MCF 10A (cell line): ENCODE measurements around the gene AHNAK. TPM values are rescaled to one million over a fixed set of nuclear protein-coding genes. Genes with fewer than 3 reads are reported as not detected.

ENCODE experiments used
- BruUV-seq: library from RNA; stranded (reverse); fragments of 400-500 nt; replicated peaks from 2 replicates; lab custom pipeline; 2021; lab: Mats Ljungman, UMichigan
- CTCF ChIA-PET: fragments of 300-600 bp; sonication (Branson Sonifier 250); formaldehyde crosslinking; extraction: SDS; loops from one replicate; lab custom pipeline; 2021; ENCODE audit warnings: antibody characterized with exemption, inconsistent platforms; lab: Yijun Ruan, JAX
- POLR2A ChIA-PET: fragments of 300-600, 350-650 bp; sonication (Branson Sonifier 250); formaldehyde crosslinking; extraction: SDS; loops from one replicate; lab custom pipeline; 2020; ENCODE audit warnings: antibody characterized with exemption, inconsistent platforms; lab: Yijun Ruan, JAX
- DNase-seq: peaks from one replicate; pipeline ENCODE4 v3.0.0-alpha.2; 2018; ENCODE audit not compliant: unreplicated experiment
- H3K27ac Mint-ChIP-seq: one replicate; pipeline ENCODE4 v1.8.0; 2022; ENCODE audit warnings: mild to moderate bottlenecking, low read depth, mixed read lengths; ENCODE audit not compliant: unreplicated experiment
- H3K27me3 Mint-ChIP-seq: one replicate; pipeline ENCODE4 v1.8.0; 2022; ENCODE audit warnings: mixed read lengths; ENCODE audit not compliant: insufficient read depth, unreplicated experiment
- H3K36me3 Mint-ChIP-seq: one replicate; pipeline ENCODE4 v1.8.0; 2022; ENCODE audit warnings: mild to moderate bottlenecking, moderate library complexity, mixed read lengths; ENCODE audit not compliant: insufficient read depth, unreplicated experiment
- H3K4me1 Mint-ChIP-seq: one replicate; pipeline ENCODE4 v1.8.0; 2022; ENCODE audit warnings: mixed read lengths; ENCODE audit not compliant: insufficient read depth, unreplicated experiment
- H3K4me3 Mint-ChIP-seq: one replicate; pipeline ENCODE4 v1.8.0; 2022; ENCODE audit warnings: mild to moderate bottlenecking, moderate library complexity, mixed read lengths; ENCODE audit not compliant: unreplicated experiment
- H3K9me3 Mint-ChIP-seq: one replicate; pipeline ENCODE4 v1.8.0; 2022; ENCODE audit warnings: mixed read lengths; ENCODE audit not compliant: unreplicated experiment
- intact Hi-C: fragments of 100-400 bp; cut with micrococcal nuclease; formaldehyde crosslinking; loops from 2 replicates; pipeline ENCODE4 v1.14.1; 2022
- total RNA-seq: library from RNA; stranded (reverse); gene quantifications from 2 replicates; pipeline ENCODE4 v1.2.3, GENCODE V29; 2022
- TF ChIP-seq, protein P1 (sequence below): fragments of 200-600 bp; IDR thresholded peaks from one replicate; pipeline ENCODE4 v1.8.0; 2022; ENCODE audit warnings: antibody characterized with exemption, mild to moderate bottlenecking; ENCODE audit not compliant: unreplicated experiment

The AHNAK gene
- total RNA-seq, 1 experiment from 2014 or later = 429 TPM

- H3K4me1 Mint-ChIP-seq = peaks cover 43% of the 10 kb centered on the region
- H3K36me3 Mint-ChIP-seq = peaks cover 50% of the 10 kb centered on the region
- intact Hi-C loops = loop anchor here (1.0 kb wide), 1 partner anchor 42 kb away; no protein-coding TSS in a partner anchor
- DNase-seq = peak; percentile 93
- peak overlapping the region; percentile 42 for H3K27ac Mint-ChIP-seq
- TF ChIP-seq, protein P1, sequence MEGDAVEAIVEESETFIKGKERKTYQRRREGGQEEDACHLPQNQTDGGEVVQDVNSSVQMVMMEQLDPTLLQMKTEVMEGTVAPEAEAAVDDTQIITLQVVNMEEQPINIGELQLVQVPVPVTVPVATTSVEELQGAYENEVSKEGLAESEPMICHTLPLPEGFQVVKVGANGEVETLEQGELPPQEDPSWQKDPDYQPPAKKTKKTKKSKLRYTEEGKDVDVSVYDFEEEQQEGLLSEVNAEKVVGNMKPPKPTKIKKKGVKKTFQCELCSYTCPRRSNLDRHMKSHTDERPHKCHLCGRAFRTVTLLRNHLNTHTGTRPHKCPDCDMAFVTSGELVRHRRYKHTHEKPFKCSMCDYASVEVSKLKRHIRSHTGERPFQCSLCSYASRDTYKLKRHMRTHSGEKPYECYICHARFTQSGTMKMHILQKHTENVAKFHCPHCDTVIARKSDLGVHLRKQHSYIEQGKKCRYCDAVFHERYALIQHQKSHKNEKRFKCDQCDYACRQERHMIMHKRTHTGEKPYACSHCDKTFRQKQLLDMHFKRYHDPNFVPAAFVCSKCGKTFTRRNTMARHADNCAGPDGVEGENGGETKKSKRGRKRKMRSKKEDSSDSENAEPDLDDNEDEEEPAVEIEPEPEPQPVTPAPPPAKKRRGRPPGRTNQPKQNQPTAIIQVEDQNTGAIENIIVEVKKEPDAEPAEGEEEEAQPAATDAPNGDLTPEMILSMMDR = no peak
- H3K9me3 Mint-ChIP-seq = no peaks in the 10 kb centered on the region
- no TSS peak for BruUV-seq
- ChIA-PET POLR2A (interaction anchor here (0.6 to 11.4 kb wide), 22 partner anchors 9 to 719 kb away, joined by 3 to 599 read pairs (median 4); partner anchors contain the start of genes B3GAT3, CHRM1, EEF1G and TUT1), CTCF (interaction anchor here (0.6 to 13.1 kb wide), 14 partner anchors 11 to 940 kb away, joined by 3 to 225 read pairs (median 4); no protein-coding TSS in a partner anchor)
- no peaks in the 10 kb centered on the region for H3K27me3 Mint-ChIP-seq
- peak overlapping the region; percentile 99 for H3K4me3 Mint-ChIP-seq
Observed at GRCh38 chr11:62539238-62539925, 7.2 kb downstream of the AHNAK start.

DNA sequence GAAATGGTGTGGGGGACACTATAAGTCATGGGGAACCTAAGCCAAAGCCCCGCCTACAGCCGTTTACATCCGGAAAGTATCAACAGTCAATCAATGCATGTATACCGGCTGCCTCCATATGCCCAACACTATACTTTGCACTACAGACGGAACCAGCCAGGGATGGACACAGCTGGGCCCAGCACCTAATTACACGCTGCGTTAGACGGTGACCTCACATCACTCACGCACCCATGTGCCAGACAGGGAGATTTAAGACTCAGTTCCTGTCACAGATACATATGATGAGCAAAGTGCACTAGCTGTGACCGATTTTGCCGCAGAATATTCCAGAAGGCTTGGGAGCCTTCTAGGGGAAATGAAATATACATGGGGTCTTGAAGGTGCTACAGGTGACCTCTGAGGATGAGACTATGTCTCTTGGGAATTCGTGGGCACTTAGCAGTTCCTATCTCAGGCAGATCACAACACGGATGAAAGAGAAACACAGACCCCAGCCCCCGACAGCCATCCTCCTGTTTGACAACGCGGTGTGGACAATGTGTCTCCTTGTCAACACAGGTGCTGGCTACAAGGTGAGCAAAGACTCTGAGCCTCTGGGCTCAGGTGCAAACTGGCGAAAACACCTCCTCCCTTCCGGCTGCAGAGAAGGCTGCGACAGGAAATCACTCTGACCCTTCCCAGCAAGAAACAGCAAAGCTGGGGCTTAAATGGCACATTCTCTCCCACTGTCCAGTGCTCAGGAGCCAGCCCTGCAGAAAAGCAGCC is 8.0 kb downstream of the AHNAK start:
- Mint-ChIP-seq H3K4me3 (peak overlapping the region; percentile 99), H3K4me1 (peaks cover 43% of the 10 kb centered on the region), H3K36me3 (peaks cover 57% of the 10 kb centered on the region), H3K9me3 (no peaks in the 10 kb centered on the region), H3K27me3 (no peaks in the 10 kb centered on the region), H3K27ac (peak overlapping the region; percentile 42)
- no peak for DNase-seq
- BruUV-seq = no TSS peak
- ChIA-PET CTCF (interaction anchor here (0.6 to 13.1 kb wide), 10 partner anchors 15 to 197 kb away, joined by 3 to 225 read pairs (median 6); no protein-coding TSS in a partner anchor), POLR2A (interaction anchor here (0.7 to 11.4 kb wide), 16 partner anchors 9 to 383 kb away, joined by 3 to 599 read pairs (median 4); partner anchors contain the start of genes B3GAT3, CHRM1, EEF1G and TUT1)
- TF ChIP-seq, protein P1 = no peak
- intact Hi-C loops = loop anchor here (1.0 kb wide), 1 partner anchor 41 kb away; no protein-coding TSS in a partner anchor

DNA sequence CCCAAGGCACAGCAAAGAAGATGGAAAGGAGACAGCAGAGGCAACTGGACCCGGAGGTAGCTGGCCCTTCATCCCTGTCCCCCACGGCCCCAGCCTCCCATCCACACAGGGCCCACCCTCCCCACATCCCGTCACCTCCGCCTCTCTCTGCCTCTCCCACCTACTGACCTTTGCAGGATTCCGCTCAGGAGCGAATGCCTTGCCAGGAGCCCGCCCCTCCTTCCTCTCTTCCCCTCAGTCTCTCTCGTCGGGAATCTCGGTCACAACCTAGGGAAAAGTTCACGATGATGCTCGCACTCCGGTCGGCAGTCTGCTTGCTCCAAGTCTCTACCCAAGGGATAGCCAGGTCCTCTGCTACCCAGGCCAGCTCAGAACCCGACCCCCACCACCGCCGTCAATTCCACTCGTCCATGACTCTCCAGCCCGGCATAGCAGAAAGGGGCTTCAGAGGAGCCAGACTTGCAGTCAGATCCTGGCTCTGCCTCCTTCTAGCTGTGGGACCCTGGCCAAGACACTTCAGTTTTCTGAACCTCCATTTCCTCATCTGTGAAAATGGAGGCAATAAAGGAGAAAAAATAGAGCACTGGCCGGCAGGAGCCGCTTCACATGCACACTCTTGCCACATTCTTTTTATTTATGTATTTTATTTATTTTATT is 10.2 kb downstream of the AHNAK start:
- Mint-ChIP-seq H3K4me3 (no peak overlapping the region), H3K27ac (no peak overlapping the region), H3K9me3 (no peaks in the 10 kb centered on the region), H3K4me1 (peaks cover 28% of the 10 kb centered on the region), H3K36me3 (peaks cover 80% of the 10 kb centered on the region), H3K27me3 (no peaks in the 10 kb centered on the region)
- TF ChIP-seq, protein P1 = no peak
- intact Hi-C loops = no loop called here
- ChIA-PET CTCF (interaction anchor here (0.6 to 13.1 kb wide), 2 partner anchors 23 to 55 kb away, joined by 3 to 225 read pairs; no protein-coding TSS in a partner anchor), POLR2A (no interaction called here)
- no peak for DNase-seq
- no TSS peak for BruUV-seq
